NCI-H526 (cell line): ENCODE data around the gene ACAT2.
"Not testable (repeated sequence)": the region's sequence is repeated elsewhere in the genome, so short reads cannot be mapped to it uniquely, and the experiment has no call there.

Experiments used
- DNase-seq, 2 experiments: peaks; one replicate each; lab custom pipeline; 2025; lab: John Stamatoyannopoulos, UW

The ACAT2 gene

GRCh38 chr6:159769470-159769869, 7.6 kb downstream of the ACAT2 start:
- DNase-seq, result no peak

DNA sequence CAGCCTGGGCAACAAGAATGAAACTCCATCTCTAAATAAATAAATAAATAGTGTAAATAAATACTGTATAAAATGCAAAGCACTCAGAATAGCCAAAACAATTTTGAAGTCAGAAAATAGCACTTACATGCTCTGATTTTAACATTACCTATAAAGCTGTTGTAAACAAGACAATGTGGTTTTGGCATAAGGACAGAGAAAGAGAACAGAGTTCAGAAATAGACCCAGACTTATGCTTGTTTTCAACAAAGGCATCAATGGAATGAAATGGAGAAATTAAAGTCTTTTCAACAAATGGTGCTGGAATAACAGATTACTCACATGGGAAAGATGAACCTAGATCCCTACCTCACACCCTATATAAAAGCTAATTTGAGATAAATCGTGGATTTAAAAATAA, 10.4 kb downstream of the ACAT2 start:
- no peak for DNase-seq

- no peak for DNase-seq
These were observed 15.5 kb downstream of the ACAT2 start for GRCh38 chr6:159777240-159777904.

GRCh38 chr6:159778131-159778530, 16.3 kb downstream of the ACAT2 start:
- DNase-seq, result no peak

- DNase-seq, result no peak
These were observed 16.8 kb downstream of the ACAT2 start for GRCh38 chr6:159778542-159779103.

GRCh38 chr6:159788276-159788675, 26.4 kb downstream of the ACAT2 start:
- DNase-seq, result no peak

- peak in 1 of 2 experiments; percentile 33 for DNase-seq
These were observed 27.0 kb downstream of the ACAT2 start for GRCh38 chr6:159788753-159789376.

GRCh38 chr6:159789377-159790148, 27.7 kb downstream of the ACAT2 start, which contains the start of gene TCP1:
Gene TCP1, minus strand, starts transcription at chr6:159789602. Its CDS starts 134 bp downstream, at chr6:159789468.
- peak; percentile 98 to 99 for DNase-seq

DNA sequence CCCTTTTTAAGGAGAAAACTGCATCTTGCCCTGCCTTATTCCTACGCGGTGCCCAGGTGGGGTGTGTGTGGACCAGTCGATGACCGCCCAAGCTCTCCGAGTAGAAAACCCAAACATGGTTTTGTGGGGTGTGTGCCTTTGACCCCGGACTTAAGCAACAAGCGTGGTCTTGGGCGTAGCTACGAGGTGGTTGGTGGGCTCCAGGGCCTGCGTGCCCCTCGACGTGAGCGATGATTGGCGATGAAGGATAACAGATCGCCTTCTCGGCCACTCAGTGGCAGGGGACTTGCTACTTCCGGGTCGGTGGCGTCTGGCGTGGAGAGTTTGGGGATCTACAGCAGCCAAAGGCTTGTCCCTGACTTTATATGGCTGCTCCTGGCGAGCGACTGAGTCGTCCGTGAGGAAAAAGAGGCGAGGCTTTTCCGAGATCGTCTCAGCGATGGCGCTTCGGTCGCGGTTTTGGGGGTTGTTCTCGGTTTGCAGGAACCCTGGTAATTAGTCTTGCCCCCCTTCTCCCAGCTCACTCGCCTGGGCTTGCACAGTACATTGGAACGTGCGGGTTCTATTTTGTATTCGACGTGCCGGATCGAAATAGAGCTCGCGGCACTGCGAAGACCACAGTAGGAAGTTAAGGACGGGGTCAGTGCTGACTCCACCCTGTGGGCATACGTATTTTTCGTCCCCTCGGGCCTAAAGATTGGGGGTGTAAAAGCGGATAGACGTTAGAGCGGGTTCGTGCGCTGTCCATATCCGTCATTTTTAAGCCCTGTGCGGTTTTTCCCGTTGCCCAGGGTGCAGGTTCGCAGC, 28.5 kb downstream of the ACAT2 start, which contains the start of gene MRPL18:
Gene MRPL18, plus strand, starts transcription at position 319 of the 807 bp plus-strand sequence. Its CDS starts 121 bp downstream, at position 440.
- peak; percentile 97 to 98 for DNase-seq

- DNase-seq, result peak in 1 of 2 experiments; percentile 44
These were observed 29.2 kb downstream of the ACAT2 start for GRCh38 chr6:159790956-159791598.

- not testable (repeated sequence) for DNase-seq
These were observed 33.1 kb downstream of the ACAT2 start for GRCh38 chr6:159794976-159795375.

DNA sequence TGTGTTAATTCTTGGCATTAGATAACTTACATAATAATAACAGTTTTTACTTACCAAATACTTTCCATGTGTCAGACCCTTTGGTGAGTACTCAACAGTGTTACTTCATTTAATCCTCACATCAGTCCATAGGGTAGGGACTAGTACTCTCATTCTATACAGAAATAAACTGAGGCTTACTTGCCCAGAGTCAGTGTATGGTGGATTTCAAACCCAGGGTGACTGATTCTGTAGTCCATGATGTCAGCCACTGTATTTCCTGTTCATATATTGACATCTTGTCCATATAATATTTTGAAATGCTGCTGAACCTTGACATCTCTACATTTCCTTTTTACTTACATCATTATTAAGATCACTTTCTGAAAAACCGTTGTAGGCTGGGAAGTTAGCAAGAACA, 35.7 kb downstream of the ACAT2 start:
- DNase-seq, result no peak

DNA sequence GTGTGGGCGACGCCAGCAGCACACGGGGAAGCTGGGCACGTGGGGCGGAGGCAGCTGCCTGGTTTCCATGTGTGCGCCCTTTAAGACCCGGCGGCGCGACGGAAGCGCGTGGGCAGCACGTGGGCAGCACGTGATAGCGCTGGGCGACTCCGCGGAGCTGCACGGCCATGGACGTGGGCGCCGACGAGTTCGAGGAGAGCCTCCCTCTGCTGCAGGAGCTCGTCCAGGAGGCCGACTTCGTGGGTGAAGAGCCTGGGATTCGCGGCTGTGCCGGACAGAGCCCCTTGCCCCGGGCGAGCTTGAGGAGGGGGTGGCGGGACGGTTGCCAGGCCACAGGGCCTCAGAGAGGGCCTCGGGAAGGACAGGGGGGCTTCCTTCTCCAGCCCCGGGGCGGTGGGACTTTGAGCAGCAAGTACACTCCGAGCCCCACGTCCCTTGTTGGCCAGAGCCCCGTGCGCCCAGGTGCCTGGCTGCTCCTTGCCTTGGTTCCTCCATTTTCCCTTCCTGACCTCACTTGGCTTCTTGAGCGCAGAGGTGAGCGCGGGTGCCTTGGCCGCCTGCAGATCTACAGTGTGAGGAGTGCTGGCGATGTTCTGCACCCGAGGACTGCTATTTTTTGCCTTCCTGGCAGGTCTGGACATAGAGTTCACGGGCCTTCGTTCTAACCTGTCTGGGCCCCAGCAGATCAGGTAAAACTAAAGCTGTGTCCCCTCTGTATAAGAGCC, 38.5 kb downstream of the ACAT2 start, which contains the start of gene PNLDC1:
Gene PNLDC1, plus strand, starts transcription at position 136 of the 725 bp plus-strand sequence. Its CDS starts 32 bp downstream, at position 168.
- DNase-seq, result no peak

GRCh38 chr6:159801935-159802334, 40.1 kb downstream of the ACAT2 start:
- DNase-seq, result no peak

GRCh38 chr6:159804504-159804903, 42.7 kb downstream of the ACAT2 start:
- no peak for DNase-seq

GRCh38 chr6:159805440-159806020, 43.7 kb downstream of the ACAT2 start:
- DNase-seq, result no peak

DNA sequence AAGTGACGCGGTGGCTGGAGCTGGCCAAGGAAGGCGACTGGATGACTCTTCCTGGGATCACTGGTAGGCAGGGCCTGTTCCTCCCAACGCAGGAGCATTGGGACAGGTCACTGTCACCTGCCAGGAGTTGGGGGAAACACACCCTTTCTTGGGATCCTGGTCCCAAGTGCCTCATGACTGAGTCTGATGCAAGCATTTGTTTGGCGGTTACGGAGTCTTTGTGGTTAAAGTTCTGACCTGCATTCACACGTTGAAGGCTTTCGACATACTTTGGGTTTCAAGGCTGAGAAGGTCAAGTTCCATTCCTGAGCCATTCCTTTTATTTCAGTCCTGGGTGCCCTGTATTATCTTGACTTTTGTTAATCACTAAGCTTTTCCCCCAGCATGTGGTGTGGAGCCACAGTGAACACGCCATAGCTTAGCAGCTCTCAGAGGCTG, 44.2 kb downstream of the ACAT2 start:
- no peak for DNase-seq

DNA sequence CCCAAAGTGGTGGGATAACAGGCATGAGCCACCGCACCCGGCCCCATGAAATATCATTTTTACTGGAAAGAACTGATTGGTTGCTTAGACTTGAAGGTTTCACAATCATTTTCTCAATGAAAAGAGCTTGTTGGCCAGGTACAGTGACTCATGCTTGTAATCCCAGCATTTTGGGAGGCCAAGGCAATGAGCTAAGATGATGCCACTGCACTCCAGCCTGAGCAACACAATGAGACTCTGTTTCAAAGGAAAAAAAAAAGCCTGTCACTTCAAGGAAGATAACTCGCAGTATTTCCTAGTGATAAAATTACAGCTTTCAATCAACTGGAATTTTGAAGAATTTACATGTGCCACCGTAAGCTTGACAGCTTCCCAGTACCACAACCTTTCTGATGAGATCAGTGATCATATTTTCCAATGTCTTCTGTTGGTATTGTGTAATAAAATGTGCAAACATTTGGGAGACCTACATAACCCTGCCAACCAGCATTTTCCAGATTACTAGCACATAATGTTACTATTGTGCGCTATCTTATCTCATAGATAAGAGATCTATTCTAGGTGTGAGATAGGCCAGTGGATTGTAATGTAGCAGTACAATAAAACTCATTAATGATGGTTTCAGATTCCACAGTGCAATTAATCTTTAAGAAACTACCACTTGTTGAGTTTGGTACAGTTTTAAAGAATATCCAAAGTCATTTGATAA, 45.5 kb downstream of the ACAT2 start:
- DNase-seq, result no peak

- no peak for DNase-seq
These were observed 46.8 kb downstream of the ACAT2 start for GRCh38 chr6:159808647-159809046.
